Stimulated activated CD4-positive, alpha-beta T cell treated with anti-CD3 and anti-CD28 coated beads, Interleukin-4, amount 100 ng/mL, for 1 hour (primary cell): ENCODE data around the gene CALML4.
"Not testable (repeated sequence)": the region's sequence is repeated elsewhere in the genome, so short reads cannot be mapped to it uniquely, and the experiment has no call there.

Experiments
- DNase-seq: peaks from one replicate; pipeline ENCODE4 v3.0.0-alpha.2; 2020

CALML4 gene

DNA sequence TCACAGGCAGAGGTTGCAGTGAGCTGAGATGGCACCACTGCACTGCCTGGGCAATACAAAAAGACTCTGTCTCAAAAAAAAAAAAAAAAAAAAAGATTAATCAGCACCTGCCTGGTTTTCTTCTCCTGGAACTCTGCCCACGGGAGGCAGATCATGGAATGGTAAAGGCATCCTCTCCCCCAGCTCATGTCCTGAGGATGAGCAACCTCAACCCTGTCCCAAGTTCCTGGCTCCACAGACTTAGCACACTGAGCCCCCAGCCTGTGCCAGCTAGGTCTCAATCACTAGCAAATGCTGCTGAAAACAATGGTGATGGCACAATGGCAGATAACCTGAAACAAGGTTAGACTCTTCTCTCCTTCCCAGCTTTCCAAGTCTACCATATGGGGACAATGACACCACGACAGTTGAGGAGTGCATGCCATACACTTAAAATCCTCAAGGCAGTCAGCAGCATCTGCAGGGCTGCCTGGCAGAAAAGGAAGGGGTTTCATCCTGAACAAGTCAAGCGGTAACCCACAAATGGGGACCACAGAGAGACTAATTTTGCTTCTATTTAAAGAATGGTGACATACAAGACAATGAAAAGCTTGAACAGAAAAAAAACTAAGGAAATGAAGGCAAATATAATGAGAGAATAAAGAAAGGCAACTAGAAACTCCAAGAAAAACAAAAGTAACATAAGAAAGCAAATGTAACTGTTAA, 19.6 kb upstream of the CALML4 start:
- DNase-seq = no peak

DNA sequence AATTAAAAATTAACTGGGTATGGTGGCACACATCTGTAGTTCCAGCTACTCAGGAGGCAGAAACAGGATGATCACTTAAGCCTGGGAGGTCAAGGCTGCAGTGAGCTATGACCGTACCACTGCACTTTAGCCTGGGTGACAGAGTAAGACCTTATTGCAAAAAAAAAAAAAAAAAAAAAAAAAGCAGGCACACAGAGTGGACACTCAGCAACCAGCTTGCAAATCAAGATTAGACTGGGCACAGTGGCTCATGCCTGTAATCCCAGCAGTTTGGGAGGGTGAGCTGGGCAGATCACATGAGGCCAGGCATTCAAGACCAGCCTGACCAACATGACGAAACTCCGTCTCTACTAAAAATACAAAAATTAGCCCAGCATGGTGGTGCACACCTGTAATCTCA, 19.0 kb upstream of the CALML4 start:
- no peak for DNase-seq

GRCh38 chr15:68223171-68223570, 18.0 kb upstream of the CALML4 start:
- DNase-seq = no peak

DNA sequence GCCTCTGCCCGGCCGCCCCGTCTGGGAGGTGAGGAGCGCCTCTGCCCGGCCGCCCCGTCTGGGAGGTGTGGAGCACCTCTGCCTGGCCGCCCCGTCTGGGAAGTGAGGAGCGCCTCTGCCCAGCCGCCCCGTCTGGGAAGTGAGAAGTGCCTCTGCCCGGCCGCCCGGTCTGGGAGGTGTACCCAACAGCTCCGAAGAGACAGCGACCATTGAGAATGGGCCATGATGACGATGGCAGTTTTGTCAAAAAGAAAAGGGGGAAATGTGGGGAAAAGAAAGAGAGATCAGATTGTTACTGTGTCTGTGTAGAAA, 17.3 kb upstream of the CALML4 start:
- not testable (repeated sequence) for DNase-seq

- not testable (repeated sequence) for DNase-seq
These were observed 16.6 kb upstream of the CALML4 start for GRCh38 chr15:68221530-68222431.

- no peak for DNase-seq
These were observed 15.8 kb upstream of the CALML4 start for GRCh38 chr15:68220967-68221366.

DNA sequence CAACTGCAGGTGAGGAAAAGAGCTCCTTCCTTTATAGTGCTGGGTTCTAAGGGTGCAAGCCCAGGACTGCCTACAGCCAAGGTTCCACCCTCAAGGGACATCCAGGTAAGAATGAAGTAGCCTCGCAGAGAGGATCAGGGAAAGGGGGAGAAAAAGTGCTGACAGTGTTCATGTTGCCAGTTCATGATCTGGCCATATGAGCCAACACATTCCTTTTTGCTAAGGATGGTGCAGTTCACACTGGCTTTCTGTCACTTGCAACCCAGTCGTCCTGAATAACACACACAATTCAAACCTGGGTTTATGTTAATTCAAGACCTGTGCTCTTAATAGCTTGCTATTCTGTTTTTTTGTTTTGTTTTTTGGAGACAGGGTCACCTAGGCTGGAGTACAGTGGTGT, 15.4 kb upstream of the CALML4 start:
- DNase-seq = no peak

GRCh38 chr15:68218847-68219798, 14.0 kb upstream of the CALML4 start:
- no peak for DNase-seq

DNA sequence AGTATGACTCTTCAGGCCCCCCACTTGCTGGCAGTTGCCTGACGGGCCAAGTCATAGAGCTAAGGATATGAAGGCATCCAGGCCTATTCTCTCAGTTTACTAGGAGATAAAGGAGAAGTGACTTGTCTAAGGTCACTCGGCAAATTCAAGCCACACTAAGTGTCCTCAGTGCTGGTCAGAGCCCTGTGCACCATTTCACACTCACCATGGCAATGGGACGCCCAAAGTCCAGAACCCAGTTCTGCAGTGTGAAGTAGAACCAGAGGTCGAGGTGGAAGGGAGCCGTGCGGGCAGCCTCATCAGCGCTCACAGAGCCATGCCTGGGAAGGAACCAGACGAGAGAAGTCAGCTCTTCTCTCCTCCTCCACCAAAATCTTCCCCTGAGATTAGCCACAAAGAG, 13.2 kb upstream of the CALML4 start:
- no peak for DNase-seq

- DNase-seq = no peak
These were observed 12.2 kb upstream of the CALML4 start for GRCh38 chr15:68217341-68217740.

DNA sequence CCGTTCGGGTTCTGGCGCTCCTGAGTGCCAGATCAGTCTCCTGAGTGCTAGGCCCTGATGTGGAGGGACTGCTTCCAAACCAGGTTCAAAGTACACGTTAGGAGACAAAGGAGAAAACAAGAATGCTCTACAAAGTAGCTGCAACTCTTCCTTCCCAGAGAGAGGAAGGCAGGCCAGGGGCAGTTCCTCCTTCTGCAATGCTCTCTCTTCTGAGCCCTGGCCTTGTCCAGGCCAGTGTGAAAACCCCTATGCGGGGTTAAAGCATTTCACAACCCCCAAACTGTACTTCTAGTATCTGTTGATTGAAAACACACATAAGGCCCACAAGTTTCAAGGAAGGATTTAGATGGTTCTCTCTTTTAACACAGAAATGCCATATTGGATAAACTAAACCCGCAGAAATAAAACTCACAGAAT, 9.7 kb upstream of the CALML4 start:
- no peak for DNase-seq

DNA sequence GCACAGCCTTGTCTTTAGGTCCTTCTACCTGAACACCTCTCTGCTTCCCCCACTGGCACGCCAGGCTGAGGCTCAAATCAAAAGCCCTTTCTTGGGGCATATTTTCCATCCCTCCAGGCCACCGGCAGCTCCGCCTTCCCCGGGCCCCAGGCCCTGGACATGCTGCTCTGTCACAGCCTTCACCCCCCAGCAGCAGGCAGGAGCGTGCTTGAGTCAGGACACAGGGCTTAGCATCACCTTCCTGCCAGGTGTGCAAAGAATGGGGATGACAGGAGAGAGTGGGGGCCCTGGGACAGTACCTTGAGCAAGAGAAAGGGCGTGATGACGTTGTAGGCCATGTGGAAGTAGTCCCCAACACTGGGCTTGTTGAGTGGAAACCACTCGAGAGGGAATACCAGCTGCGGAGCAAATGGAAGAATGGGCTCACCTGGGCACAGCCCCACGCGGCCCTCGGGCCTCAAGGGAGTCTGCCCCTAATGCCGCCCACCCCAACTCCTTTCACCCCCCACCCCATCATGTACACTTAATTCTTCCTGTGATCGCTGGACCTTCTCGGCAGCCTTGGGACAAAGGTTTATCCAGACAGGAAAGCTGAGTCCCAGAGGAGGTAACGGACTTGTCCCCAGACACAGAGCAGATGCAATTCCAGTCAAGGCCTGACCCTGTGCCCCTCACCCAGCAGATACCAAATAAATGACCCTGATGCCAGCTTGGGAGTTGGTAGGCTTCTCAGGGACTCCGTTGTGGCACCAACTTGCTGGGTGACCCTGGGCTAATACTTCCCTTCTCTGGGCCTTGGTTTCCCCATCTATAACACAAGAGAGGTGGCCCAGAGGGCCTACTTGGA, 9.1 kb upstream of the CALML4 start:
- DNase-seq = no peak

- not testable (repeated sequence) for DNase-seq
These were observed 8.3 kb upstream of the CALML4 start for GRCh38 chr15:68213491-68213845.

GRCh38 chr15:68211656-68212320, 6.7 kb upstream of the CALML4 start:
- no peak for DNase-seq

DNA sequence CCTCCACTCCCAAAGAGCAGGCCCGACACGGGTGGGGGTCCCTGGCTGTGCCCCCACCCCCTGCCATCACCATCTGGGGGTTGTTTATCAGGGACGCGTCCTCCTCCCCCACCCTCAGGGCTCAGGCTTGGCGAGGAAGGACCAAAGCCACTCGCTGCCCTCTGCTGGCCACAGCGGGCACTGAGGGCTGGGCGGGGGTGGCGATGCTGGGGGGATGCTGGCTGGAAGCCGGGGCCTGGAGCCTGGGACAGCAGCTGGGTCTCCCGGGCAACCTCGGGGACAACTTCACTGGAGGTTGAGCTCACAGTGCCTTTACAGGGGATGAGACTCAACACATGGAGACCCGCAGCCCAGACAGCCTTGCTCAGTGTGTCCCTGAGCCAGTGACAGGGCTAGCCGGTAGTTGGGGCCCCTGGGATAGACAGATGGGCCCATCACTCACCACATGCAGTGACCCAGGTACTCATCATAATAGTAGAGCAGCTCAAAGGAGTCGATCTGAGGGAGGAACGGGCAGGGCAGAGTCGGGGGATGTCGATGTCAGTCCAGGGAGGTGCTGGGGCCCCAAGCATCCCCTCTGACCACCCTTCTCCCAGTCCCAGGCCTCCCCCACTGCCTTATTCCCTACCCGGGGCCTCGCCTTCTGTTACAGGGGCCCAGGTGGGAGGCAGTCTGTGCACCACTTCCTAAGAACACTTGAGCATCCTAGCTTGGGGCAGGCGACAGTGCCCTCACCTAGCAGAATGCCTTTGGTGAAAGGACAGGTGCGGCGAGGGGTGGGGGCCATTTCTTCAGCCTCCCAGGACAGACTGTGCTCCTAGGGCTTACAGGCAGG, 5.9 kb upstream of the CALML4 start:
- DNase-seq = peak; percentile 62

- DNase-seq = no peak
These were observed 5.3 kb upstream of the CALML4 start for GRCh38 chr15:68210409-68210756.

- peak; percentile 48 for DNase-seq
These were observed 4.7 kb upstream of the CALML4 start for GRCh38 chr15:68209735-68210408.

DNA sequence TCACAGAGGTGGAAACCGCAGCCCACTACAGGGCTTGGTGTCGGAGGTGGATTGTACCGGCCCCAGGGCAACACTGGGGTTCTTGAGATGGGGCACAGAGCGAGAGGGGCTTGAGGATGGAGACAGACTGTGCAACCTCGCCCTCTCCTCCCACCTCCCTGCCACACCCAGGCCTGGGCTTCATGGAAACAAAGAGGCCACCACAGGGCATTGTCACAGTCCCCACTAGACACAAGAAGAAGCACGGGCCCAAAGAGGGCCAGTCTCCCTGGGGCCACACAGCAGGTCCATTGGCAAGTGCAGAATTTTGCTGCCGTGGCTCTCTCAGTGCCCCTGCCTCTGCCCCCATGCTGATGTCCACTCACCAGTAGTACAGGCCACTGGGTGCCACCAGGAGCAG, 4.1 kb upstream of the CALML4 start:
- DNase-seq = no peak

DNA sequence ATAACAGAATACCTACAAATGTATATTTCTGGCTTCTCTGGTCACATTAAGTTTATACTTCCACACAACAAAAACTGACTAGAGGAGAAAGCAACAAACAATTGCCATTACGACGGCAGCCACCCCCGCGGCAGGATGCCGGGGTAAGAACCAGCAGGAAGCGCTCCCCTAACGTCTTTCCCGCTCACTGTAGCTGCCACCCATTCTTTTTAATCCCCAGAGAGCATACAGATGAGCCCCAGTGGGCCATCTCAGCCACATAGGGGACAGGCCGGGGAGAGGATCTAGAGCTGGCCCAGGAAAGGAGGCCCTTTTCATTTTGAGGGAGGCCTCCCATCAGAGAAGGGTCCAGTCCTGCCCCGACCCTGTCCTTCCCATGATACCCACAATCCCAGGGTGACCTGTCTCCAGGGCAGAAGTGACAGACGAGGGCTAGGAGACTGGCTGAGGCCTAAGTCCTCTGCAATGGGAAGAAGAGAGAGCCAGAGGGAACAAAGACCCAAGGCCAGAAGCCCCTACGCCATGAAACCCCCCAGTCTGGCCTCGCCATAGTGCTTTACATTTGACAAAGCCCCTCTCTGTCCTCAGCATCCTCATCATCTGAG, 3.6 kb upstream of the CALML4 start:
- no peak for DNase-seq

DNA sequence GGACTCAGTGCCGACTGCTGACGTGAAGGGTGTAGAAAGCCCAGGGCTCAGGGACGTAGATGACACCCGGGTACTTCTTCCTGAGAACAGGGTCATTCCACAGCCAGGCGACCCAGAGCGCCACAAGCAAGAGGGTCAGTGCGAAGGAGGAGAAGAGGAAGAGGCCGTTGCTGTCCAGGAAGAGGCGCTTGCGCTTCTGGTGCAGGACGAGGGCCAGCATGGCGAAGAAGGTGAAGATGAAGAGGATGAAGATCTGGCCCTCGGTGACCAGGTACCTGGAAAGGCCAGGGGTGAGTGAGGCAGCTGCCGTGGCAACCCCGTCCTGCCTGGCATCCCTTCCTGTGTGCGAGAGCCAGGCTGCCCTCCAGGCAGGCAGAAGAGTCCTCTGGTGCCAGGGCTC, 3.0 kb upstream of the CALML4 start:
- DNase-seq = no peak
